ENCODE data around the gene LMOD1. TPM values are rescaled to one million over a fixed set of nuclear protein-coding genes. Genes with fewer than 3 reads are reported as not detected.
A peak's percentile ranks its signal among the peaks of the same experiment; 100 is the strongest.

The LMOD1 gene
- total and polyA plus RNA-seq, 2 donors (not counting 3 experiments of a cell fraction or from before 2014, with no cell fraction given), result 0.19 to 0.33 TPM

DNA sequence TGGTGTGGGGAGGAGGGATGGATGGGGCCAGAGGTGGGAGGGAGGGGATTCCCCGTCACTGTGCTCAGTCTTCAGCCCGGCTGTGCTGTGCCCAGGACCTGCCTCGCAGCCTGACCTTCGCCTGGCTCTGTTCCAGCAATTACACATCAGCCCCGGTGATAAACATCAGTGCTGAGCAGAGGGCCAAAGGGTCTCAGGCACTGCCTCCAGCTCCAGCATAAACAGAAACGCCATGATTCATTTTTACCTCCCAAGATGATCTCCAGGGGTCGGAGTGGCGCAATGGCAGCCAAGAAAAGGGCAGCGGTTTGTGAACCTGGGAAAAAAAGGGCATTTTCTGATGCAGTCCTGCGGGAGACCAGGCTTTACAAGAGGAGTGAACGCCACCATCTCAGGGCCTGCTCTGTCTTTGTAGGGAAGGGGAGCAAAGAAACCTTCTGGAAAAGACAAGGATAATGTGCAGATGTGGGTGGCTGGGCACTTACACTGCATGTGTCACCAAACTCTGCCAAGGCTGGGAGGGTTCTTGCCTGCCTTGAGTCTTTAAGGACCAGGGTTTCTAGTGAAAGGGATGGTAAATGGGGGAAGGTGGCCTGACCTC, 29.6 kb downstream of the LMOD1 start:
- Histone ChIP-seq H3K9me1 (replicated peaks; ENCODE audit: control insufficient read depth, extremely low read depth, insufficient read depth, low read length) (no peaks in the 10 kb centered on the region), H3K4me2 (ENCODE audit: insufficient read depth, low read length) (peak overlapping the region; percentile 20), H3K79me2 (ENCODE audit: control insufficient read depth, insufficient read depth, low read length) (no peaks in the 10 kb centered on the region), H3K4me1 (ENCODE audit: control insufficient read depth, extremely low read depth, insufficient read depth, low read length) (peaks cover 19% of the 10 kb centered on the region), H3K27me3 (ENCODE audit: control insufficient read depth in 2 of 2, insufficient read depth in 2 of 2, low read length in 2 of 2) (no peaks in the 10 kb centered on the region), H3K9ac (replicated peaks; ENCODE audit: extremely low read depth, insufficient read depth, low read length) (no peak overlapping the region), H4K20me1 (replicated peaks; ENCODE audit: control insufficient read depth, extremely low read depth, insufficient read depth, low read length) (no peaks in the 10 kb centered on the region), H3K27ac (ENCODE audit: insufficient read depth, low read depth, low read length) (peak overlapping the region; percentile 35), H3K4me3 (replicated peaks in 1 of 3; ENCODE audit: insufficient read depth in 1 of 3, low read depth in 1 of 3, low read length in 3 of 3) (no peak overlapping the region), H3K9me3 (replicated peaks; ENCODE audit: control insufficient read depth, insufficient read depth, low read length) (no peaks in the 10 kb centered on the region), H3K36me3 (ENCODE audit: control insufficient read depth in 2 of 2, extremely low read depth in 1 of 2, insufficient read depth in 2 of 2, low read length in 2 of 2) (no peaks in the 10 kb centered on the region), H2AFZ (ENCODE audit: low read depth, low read length) (peak overlapping the region; percentile 29)
- intact Hi-C loops (cut with micrococcal nuclease), result loop anchor here (1.0 to 2.0 kb wide), 3 partner anchors 12 to 39 kb away; partner anchors contain the start of gene TIMM17A
- dilution Hi-C loops (cut with MboI; ENCODE audit: extremely low pct_ligation_motif_present, low sequenced_read_pairs), result no loop called here
- no TSS peak for BruUV-seq (replicated peaks)
- ChIA-PET POLR2A (interaction anchor here (1.2 to 2.5 kb wide), 3 partner anchors 12 to 39 kb away, joined by 3 to 8 read pairs (median 4); partner anchors contain the start of genes LMOD1 and TIMM17A), CTCF (interaction anchor here (1.0 to 2.2 kb wide), 6 partner anchors 19 to 55 kb away, joined by 3 to 9 read pairs (median 3); partner anchors contain the start of gene LMOD1)
- peak; percentile 97 for DNase-seq (ENCODE audit: low read depth, low spot score)
- FAIRE-seq, result peak; percentile 96
- TF ChIP-seq POLR2AphosphoS5 (IDR thresholded peaks at IDR 0.05; ENCODE audit: insufficient read depth, low read depth, low read length) (peak; percentile 92), GATA2 (IDR thresholded peaks at IDR 0.05; ENCODE audit: insufficient read depth, insufficient read length, low read depth, low read length) (peak; percentile 97), JUN (IDR thresholded peaks at IDR 0.05; ENCODE audit: borderline replicate concordance, insufficient read depth, insufficient read length, low read depth) (peak; percentile 34), FOS (IDR thresholded peaks at IDR 0.05; ENCODE audit: borderline replicate concordance, insufficient read depth, low read length) (peak; percentile 76), MYC (IDR thresholded peaks at IDR 0.05; ENCODE audit: low read depth, low read length) (no peak), EZH2 (IDR thresholded peaks at IDR 0.05; ENCODE audit: borderline replicate concordance, low read depth, low read length, severe bottlenecking) (no peak), CTCF (IDR thresholded peaks at IDR 0.05; ENCODE audit: extremely low read depth in 1 of 2, insufficient read depth in 1 of 2, low read depth in 1 of 2, low read length in 2 of 2) (no peak), POLR2A (IDR thresholded peaks at IDR 0.05; ENCODE audit: low read depth, low read length) (peak; percentile 50)
- TF ChIP-seq, protein P1, sequence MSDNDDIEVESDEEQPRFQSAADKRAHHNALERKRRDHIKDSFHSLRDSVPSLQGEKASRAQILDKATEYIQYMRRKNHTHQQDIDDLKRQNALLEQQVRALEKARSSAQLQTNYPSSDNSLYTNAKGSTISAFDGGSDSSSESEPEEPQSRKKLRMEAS (IDR thresholded peaks at IDR 0.05; ENCODE audit: insufficient read depth, insufficient read length), result no peak

Measured in endothelial cell of umbilical vein (primary cell).